ENCODE data around the gene ENOX2.
A peak's percentile ranks its signal among the peaks of the same experiment; 100 is the strongest.

The ENOX2 gene

DNA sequence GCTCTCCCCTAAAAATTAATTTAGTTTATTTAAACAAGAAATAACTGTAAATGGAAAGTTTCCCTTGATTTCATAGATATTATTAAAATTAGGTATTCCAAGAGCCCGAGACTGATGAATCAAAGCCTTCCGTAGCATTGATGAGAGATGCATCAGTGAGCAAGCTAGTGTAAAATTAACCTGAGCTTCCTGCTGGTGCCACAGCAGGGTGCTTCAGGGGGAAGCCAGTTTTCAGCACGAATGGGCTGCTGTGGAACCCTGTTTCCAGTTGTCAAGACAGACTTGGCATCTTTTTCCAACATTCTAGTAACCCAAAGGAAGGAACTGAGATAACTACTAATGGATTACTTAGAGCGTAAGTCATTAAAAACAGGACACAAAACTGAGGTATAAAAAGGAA is 279.5 kb downstream of the ENOX2 start:
- H3K4me2 ChIP-seq (ENCODE audit: low read length, poor library complexity, severe bottlenecking): no peak overlapping the region
- no peak overlapping the region for H4K91ac ChIP-seq (ENCODE audit: low read length)
- no peak overlapping the region for H3K18ac ChIP-seq (ENCODE audit: low read depth in 1 of 2, low read length in 2 of 2)
- H2BK5ac ChIP-seq (ENCODE audit: low read depth, low read length, poor library complexity, severe bottlenecking): no peak overlapping the region
- peak overlapping the region; percentile 54 for H3K27ac ChIP-seq (ENCODE audit: low read length, poor library complexity, severe bottlenecking)
- peaks cover 6% of the 10 kb centered on the region for H3K4me1 ChIP-seq (ENCODE audit: control insufficient read depth, insufficient read depth, low read depth, low read length)
- 67% methylated on average over 3 of the region's 4 CpGs for WGBS
- peaks cover 0 to 3% of the 10 kb centered on the region in 2 experiments for H3K27me3 ChIP-seq (ENCODE audit: control insufficient read depth in 1 of 2, insufficient read depth in 1 of 2, low read length in 2 of 2)
- H3K4me3 ChIP-seq (ENCODE audit: insufficient read depth in 1 of 2, low read depth in 1 of 2, low read length in 2 of 2): no peak overlapping the region
- no peak for DNase-seq
- no peak overlapping the region for H3K4ac ChIP-seq (ENCODE audit: low read depth in 1 of 2, low read length in 2 of 2)
- no peak overlapping the region for H3K9ac ChIP-seq (ENCODE audit: low read length)
- H2BK120ac ChIP-seq (ENCODE audit: low read depth, low read length): no peak overlapping the region
- H3K23ac ChIP-seq (ENCODE audit: low read length in 2 of 2): no peak overlapping the region
- H4K8ac ChIP-seq (ENCODE audit: low read length): no peak overlapping the region
- no peaks in the 10 kb centered on the region for H3K79me1 ChIP-seq (replicated peaks; ENCODE audit: low read length, poor library complexity, severe bottlenecking)
- H2BK15ac ChIP-seq (ENCODE audit: low read depth, poor library complexity, severe bottlenecking): no peak overlapping the region
- no peaks in the 10 kb centered on the region for H3K9me3 ChIP-seq (ENCODE audit: control insufficient read depth, low read length)
- H3K36me3 ChIP-seq (ENCODE audit: control insufficient read depth in 1 of 2, insufficient read depth in 2 of 2, low read depth in 1 of 2, low read length in 2 of 2): peaks cover 0 to 6% of the 10 kb centered on the region in 2 experiments
- H3K14ac ChIP-seq (ENCODE audit: low read length in 2 of 2): no peak overlapping the region
- H2AK5ac ChIP-seq (ENCODE audit: low read length, severe bottlenecking): no peak overlapping the region
- H2BK12ac ChIP-seq (ENCODE audit: low read length in 2 of 2): no peak overlapping the region
- no peak overlapping the region for H2AFZ ChIP-seq (ENCODE audit: low read depth, low read length)

DNA sequence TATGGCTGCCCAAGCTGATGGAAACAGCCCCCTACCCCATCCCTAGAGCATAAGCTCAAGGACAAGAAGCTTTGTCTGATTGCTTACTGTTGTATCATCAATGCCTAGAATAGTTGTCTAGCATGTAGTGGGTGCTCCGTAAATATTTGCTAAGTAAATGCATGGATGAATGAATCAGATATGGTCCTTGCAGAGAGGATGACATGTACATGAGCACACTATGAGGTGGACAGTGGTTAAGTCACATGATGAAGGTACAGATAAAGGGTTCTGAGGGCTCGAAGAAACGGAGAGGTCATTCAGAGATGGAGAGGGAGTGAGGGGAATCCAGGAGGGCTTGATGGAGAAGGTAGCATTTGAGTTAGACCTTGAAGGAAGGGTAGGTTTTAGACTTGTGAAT is 287.1 kb downstream of the ENOX2 start:
- Histone ChIP-seq H3K4ac (ENCODE audit: low read depth in 1 of 2, low read length in 2 of 2) (no peak overlapping the region), H3K4me3 (ENCODE audit: insufficient read depth in 1 of 2, low read depth in 1 of 2, low read length in 2 of 2) (no peak overlapping the region), H2AFZ (ENCODE audit: low read depth, low read length) (no peak overlapping the region), H3K79me1 (replicated peaks; ENCODE audit: low read length, poor library complexity, severe bottlenecking) (no peaks in the 10 kb centered on the region), H2BK15ac (ENCODE audit: low read depth, poor library complexity, severe bottlenecking) (no peak overlapping the region), H3K4me2 (ENCODE audit: low read length, poor library complexity, severe bottlenecking) (no peak overlapping the region), H3K23ac (ENCODE audit: low read length in 2 of 2) (no peak overlapping the region), H3K27me3 (ENCODE audit: control insufficient read depth in 1 of 2, insufficient read depth in 1 of 2, low read length in 2 of 2) (no peaks in the 10 kb centered on the region), H3K9me3 (ENCODE audit: control insufficient read depth, low read length) (no peaks in the 10 kb centered on the region), H2BK120ac (ENCODE audit: low read depth, low read length) (no peak overlapping the region), H3K9ac (ENCODE audit: low read length) (no peak overlapping the region), H2BK5ac (ENCODE audit: low read depth, low read length, poor library complexity, severe bottlenecking) (no peak overlapping the region), H4K91ac (ENCODE audit: low read length) (no peak overlapping the region), H3K27ac (ENCODE audit: low read length, poor library complexity, severe bottlenecking) (no peak overlapping the region), H4K8ac (ENCODE audit: low read length) (no peak overlapping the region), H3K18ac (ENCODE audit: low read depth in 1 of 2, low read length in 2 of 2) (no peak overlapping the region), H2BK12ac (ENCODE audit: low read length in 2 of 2) (no peak overlapping the region), H2AK5ac (ENCODE audit: low read length, severe bottlenecking) (no peak overlapping the region), H3K14ac (ENCODE audit: low read length in 2 of 2) (no peak overlapping the region), H3K36me3 (ENCODE audit: control insufficient read depth in 1 of 2, insufficient read depth in 2 of 2, low read depth in 1 of 2, low read length in 2 of 2) (no peaks in the 10 kb centered on the region), H3K4me1 (ENCODE audit: control insufficient read depth, insufficient read depth, low read depth, low read length) (no peaks in the 10 kb centered on the region)
- no peak for DNase-seq
- 93% methylated on average over 3 of the region's 3 CpGs for WGBS

GRCh38 chrX:130607431-130607830 is 295.6 kb downstream of the ENOX2 start:
- Histone ChIP-seq H3K79me1 (replicated peaks; ENCODE audit: low read length, poor library complexity, severe bottlenecking) (no peaks in the 10 kb centered on the region), H3K4me1 (ENCODE audit: control insufficient read depth, insufficient read depth, low read depth, low read length) (no peaks in the 10 kb centered on the region), H3K27me3 (ENCODE audit: control insufficient read depth in 1 of 2, insufficient read depth in 1 of 2, low read length in 2 of 2) (peaks cover 0 to 4% of the 10 kb centered on the region in 2 experiments), H3K4me3 (ENCODE audit: insufficient read depth in 1 of 2, low read depth in 1 of 2, low read length in 2 of 2) (no peak overlapping the region), H2AFZ (ENCODE audit: low read depth, low read length) (no peak overlapping the region), H2AK5ac (ENCODE audit: low read length, severe bottlenecking) (no peak overlapping the region), H3K14ac (ENCODE audit: low read length in 2 of 2) (no peak overlapping the region), H3K18ac (ENCODE audit: low read depth in 1 of 2, low read length in 2 of 2) (no peak overlapping the region), H2BK120ac (ENCODE audit: low read depth, low read length) (no peak overlapping the region), H3K23ac (ENCODE audit: low read length in 2 of 2) (no peak overlapping the region), H3K4me2 (ENCODE audit: low read length, poor library complexity, severe bottlenecking) (no peak overlapping the region), H4K91ac (ENCODE audit: low read length) (no peak overlapping the region), H3K27ac (ENCODE audit: low read length, poor library complexity, severe bottlenecking) (no peak overlapping the region), H2BK12ac (ENCODE audit: low read length in 2 of 2) (no peak overlapping the region), H2BK5ac (ENCODE audit: low read depth, low read length, poor library complexity, severe bottlenecking) (no peak overlapping the region), H4K8ac (ENCODE audit: low read length) (no peak overlapping the region), H3K9me3 (ENCODE audit: control insufficient read depth, low read length) (no peaks in the 10 kb centered on the region), H3K9ac (ENCODE audit: low read length) (no peak overlapping the region), H2BK15ac (ENCODE audit: low read depth, poor library complexity, severe bottlenecking) (no peak overlapping the region), H3K36me3 (ENCODE audit: control insufficient read depth in 1 of 2, insufficient read depth in 2 of 2, low read depth in 1 of 2, low read length in 2 of 2) (no peaks in the 10 kb centered on the region), H3K4ac (ENCODE audit: low read depth in 1 of 2, low read length in 2 of 2) (no peak overlapping the region)
- no peak for DNase-seq
- 89% methylated on average over 4 of the region's 4 CpGs for WGBS

GRCh38 chrX:130606425-130606824 is 296.6 kb downstream of the ENOX2 start:
- Histone ChIP-seq H3K36me3 (ENCODE audit: control insufficient read depth in 1 of 2, insufficient read depth in 2 of 2, low read depth in 1 of 2, low read length in 2 of 2) (no peaks in the 10 kb centered on the region), H3K4ac (ENCODE audit: low read depth in 1 of 2, low read length in 2 of 2) (no peak overlapping the region)
- no CpG with 5 or more reads among the region's 4 CpGs for WGBS

More at GRCh38 chrX:130606425-130606824, 296.6 kb downstream of the ENOX2 start:
- Histone ChIP-seq H3K4me1 (ENCODE audit: control insufficient read depth, insufficient read depth, low read depth, low read length) (no peaks in the 10 kb centered on the region), H3K9me3 (ENCODE audit: control insufficient read depth, low read length) (no peaks in the 10 kb centered on the region), H3K27me3 (ENCODE audit: control insufficient read depth in 1 of 2, insufficient read depth in 1 of 2, low read length in 2 of 2) (peaks cover 0 to 4% of the 10 kb centered on the region in 2 experiments), H3K79me1 (replicated peaks; ENCODE audit: low read length, poor library complexity, severe bottlenecking) (no peaks in the 10 kb centered on the region), H2BK12ac (ENCODE audit: low read length in 2 of 2) (no peak overlapping the region), H2BK120ac (ENCODE audit: low read depth, low read length) (no peak overlapping the region), H4K8ac (ENCODE audit: low read length) (no peak overlapping the region), H3K14ac (ENCODE audit: low read length in 2 of 2) (no peak overlapping the region), H4K91ac (ENCODE audit: low read length) (no peak overlapping the region), H2AFZ (ENCODE audit: low read depth, low read length) (no peak overlapping the region), H3K23ac (ENCODE audit: low read length in 2 of 2) (no peak overlapping the region), H3K4me3 (ENCODE audit: insufficient read depth in 1 of 2, low read depth in 1 of 2, low read length in 2 of 2) (peak overlapping the region in 1 of 2 experiments; percentile 57), H2AK5ac (ENCODE audit: low read length, severe bottlenecking) (no peak overlapping the region), H3K4me2 (ENCODE audit: low read length, poor library complexity, severe bottlenecking) (no peak overlapping the region), H2BK5ac (ENCODE audit: low read depth, low read length, poor library complexity, severe bottlenecking) (no peak overlapping the region), H2BK15ac (ENCODE audit: low read depth, poor library complexity, severe bottlenecking) (no peak overlapping the region), H3K27ac (ENCODE audit: low read length, poor library complexity, severe bottlenecking) (no peak overlapping the region), H3K18ac (ENCODE audit: low read depth in 1 of 2, low read length in 2 of 2) (no peak overlapping the region), H3K9ac (ENCODE audit: low read length) (peak overlapping the region; percentile 38)
- no peak for DNase-seq

Data from mesenchymal stem cell (in vitro differentiated cells and primary cell).